OCI-M1 (cell line): ENCODE results near the gene VMP1.
A peak's percentile ranks its signal among the peaks of the same experiment; 100 is the strongest.
"Not testable (repeated sequence)": the region's sequence is repeated elsewhere in the genome, so short reads cannot be mapped to it uniquely, and the experiment has no call there.

Experiments used
- DNase-seq: peaks from one replicate; lab custom pipeline; 2025; lab: John Stamatoyannopoulos, UW

The VMP1 gene

DNA sequence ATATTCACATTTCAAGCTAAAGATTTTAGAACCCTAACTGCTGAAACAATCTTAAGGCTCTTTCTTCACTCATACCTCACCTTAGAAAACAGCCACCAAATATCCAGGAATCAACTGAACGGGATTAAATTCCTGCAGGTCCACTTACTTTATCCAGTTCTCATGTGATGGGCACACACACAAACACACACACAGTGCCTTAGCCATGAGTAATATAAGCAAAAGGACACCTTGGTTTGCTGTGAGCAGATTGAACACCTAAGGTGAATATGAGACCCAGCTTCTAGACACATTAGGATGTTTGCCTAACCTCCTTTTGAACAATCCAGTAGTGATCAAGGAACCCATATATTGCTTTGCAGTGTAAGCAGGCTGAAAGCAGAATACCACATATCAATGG, 103.8 kb downstream of the VMP1 start:
- DNase-seq: no peak

DNA sequence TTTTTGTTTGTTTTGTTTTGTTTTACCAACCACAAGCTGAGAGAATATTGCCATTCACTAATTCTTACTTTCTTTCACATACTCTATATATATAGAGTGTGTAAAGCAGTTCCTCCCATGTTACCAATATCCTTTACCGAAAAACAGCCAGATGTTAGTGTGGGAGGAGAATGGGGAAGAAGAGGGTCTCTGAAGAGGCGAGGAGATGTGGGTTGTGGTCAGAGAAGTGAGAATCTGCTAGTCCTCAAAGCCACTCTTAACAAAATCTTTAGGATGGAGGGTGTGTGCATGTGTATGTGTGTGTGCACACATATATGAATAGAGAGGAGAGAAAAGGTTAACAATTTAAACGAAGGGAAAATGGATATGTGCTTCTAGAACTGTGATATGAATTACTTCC, 104.7 kb downstream of the VMP1 start:
- peak; percentile 85 for DNase-seq

DNA sequence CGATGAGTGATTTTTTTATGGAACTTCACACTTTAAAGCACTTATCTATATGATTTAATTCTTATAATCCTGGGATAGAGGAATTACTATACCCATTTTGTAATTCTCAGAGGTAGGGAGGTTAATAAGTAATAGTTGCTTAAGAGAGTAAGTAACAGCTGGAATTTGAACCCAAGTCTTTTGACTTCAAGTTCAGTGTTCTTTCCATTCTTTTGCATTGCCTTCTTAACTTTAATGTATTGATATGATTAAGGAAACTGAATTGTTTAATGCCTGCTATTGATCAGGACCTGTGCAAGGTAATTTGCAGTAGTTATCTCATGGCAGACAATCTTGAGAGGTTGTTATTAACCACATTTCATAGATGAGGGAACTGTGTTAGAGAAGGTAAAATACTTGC, 106.8 kb downstream of the VMP1 start:
- no peak for DNase-seq

DNA sequence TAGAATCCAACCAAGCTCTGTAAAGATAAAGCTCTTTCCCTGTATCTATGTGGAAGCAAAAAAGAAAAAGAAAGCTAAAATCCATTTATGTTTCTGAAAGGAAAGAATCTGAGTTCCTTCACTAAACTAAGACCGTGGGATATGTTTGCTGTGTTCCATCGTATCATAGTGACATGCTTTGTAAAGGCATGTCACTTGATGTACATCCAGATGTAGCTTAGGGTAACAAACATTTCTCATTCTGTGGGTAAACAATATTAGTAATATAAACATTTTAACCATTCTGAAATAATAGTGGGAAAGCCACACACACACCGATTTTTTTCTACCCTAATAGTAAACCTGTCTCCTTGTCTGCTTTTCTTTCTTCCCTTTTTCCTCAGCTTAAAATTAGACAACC, 107.2 kb downstream of the VMP1 start:
- DNase-seq: no peak

DNA sequence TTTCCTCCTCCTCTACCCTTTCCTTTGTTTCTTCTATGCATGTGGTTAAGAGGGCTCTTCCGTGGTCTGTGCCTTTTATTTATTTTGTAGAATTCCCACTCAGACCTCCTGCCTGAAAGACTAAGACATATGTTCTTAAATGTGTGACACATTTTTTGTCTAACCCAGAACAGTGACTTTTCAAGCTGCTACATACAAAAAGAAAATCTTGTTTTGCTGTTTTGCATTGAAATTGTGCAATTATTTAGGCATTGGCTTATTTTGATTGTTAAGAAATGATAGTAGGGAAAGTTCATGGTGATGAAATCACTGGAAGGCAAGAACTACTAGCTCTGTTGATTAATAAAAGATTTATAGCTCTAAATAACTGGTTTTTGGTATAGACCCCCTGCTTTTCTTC, 108.5 kb downstream of the VMP1 start:
- no peak for DNase-seq

DNA sequence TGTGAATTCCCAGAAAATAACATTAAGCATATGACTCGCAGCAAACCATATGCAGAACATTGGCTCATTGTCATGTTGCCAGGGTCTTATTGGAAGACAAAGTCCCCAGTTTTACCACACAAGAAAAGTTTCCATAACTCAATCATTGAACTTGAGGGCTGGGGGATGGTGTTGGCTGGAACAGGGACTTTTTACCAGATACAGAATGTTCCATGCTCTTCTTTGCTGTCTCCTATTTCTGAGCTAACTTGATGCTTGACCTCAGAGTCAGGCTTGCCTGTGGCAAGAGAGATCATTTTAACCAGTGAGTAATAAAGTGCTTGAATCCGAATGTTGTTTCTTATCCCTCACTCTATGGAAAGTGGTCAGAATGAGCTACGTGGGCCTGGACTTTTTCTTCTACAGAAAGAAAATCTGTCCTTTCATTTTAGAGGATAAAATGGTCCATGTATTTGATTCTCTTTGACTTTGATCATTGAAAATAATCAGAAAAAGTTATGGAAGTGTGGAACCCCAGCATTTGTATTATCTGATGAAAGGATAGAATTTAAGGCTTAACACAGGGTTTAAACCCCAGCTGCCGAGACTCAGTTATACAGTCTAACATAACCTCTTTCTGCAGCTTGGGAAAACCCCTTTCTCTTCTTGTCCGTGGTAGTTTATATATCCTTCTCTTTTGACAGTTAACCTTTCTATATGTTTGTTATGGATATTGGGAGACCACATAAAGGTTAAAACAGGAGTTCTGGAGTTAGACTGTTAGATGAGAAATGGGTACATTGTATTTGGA, 118.3 kb downstream of the VMP1 start:
- peak; percentile 34 for DNase-seq

DNA sequence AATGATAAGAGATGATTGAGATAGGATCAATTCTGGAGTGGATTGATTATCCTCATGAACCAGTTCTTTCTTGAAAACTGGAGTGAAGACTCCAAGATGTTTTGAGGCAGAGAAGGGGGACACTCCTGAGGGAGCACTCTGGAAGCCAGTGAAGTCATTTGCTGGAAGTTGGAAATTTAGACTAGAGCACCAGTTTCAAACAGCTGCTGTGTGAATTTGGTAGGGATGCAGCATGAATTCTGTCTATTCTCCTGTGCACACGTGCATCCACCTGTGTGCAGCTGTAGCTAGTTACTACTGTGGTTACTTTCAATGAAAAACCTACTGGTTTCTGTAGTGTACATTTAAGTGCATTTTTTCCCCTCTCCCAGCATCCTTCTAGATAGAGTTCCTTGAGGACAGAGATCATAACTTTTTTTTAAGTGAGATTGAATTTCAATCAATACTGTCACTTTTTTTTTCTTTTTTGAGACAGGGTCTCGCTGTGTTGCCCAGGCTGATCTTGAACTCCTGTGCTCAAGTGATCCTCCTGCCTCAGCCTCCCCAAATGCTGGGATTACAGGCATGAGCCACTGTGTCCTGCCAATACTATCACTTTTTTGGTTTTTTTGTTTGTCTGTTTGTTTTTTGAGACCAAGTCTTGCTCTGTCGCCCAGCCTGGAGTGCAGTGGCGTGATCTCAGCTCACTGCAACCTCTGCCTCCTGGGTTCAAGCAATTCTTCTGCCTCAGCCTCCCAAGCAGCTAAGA, 119.4 kb downstream of the VMP1 start:
- no peak for DNase-seq

DNA sequence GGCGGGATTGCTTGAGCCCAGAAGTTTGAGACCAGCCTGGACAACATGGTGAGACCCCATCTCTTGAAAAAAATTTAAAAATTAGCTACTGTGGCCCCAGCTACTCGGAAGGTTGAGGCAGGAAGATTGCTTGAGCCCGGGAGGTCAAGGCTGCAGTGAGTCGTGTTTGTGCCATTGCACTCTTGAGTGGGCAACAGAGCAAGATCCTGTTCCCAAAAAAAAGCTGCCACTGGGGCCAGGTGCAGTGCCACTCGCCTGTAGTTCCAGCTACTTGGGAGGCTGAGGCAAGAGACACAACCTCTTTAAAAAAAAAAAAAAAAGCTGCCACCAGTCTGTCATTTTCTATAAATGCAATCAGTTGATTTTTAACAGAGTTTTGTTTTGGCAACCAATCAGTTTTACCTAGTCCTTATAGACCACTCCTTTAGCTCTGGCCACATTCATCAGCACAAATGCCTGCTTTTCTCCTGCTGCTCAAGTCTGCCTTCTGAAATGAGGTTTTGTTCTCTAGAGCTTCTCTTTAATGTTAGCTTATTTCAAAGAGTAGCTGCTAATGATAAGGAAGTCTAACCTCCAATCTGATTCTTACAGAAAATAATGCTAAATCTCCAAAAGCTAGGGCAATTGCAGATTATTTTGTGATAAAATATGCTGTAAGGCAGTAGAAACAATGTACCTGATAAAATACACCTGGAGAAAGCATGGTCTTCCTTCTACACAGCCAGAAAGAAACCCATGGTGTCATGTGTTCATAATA, 120.4 kb downstream of the VMP1 start:
- peak; percentile 61 for DNase-seq

DNA sequence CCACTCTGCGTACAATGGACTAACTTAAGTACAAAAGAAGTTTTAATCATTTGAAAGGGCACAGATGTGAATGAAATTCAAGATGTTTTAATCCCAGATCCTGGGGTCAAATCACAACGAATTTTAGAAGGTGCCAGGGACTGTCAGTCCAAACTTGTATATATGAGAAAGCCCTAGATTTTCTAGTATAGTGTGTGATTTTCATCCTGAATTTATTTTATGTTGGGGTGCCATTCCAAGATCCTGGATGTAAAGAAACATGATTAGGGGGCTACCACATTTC, 121.0 kb downstream of the VMP1 start:
- DNase-seq: no peak

DNA sequence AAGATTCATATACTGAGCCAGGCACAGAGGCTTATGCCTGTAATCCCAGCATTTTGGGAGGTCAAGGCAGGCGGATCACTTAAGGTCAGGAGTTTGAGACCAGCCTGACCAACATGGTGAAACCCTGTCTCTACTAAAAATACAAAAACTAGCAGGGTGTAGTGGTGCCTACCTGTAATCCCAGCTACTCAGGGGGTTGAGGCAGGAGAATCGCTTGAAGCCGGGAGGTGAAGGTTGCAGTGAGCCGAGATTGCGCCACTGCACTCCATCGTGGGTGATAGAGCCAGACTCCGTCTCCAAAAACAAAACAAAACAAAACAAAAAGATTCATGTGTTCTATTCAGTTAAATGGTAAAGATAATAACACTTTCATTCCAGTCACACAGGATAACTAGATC, 121.4 kb downstream of the VMP1 start:
- DNase-seq: not testable (repeated sequence)

DNA sequence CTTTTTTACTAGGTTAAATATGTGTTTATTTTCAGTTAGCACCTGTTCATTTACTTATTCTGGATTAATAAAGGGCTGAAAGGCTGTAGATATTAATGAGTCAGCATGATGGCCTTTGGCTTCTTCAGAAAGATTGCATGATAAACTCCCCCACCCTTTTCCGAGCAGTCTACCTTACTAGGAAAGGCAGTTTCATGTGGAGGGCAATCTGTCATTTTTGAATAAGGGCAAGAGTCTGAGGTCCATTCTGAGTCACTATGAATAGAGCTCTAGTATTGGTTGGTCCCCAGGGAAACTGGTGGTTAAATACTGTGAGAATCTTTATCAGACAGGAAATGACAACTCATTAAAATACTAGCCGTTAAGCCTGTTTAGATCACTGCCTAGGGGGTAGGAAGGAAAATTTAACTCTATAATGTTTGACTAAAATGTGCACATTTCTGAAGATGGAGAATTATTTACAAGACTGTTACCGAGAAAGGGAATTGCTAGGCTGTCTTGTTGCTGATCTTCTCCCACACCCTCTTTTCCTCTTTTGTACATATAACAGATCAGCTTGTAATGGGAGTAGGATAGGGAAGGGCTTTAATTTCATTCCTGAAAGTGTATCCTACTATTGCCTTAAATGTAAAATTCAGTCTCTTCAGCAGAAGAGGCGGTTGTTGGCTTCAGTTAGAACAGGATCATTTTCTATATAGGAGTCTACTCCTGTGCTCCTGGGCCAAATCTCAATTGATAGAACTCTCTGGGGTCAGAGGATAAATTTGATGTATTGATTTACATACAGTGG, 122.0 kb downstream of the VMP1 start:
- peak; percentile 98 for DNase-seq

DNA sequence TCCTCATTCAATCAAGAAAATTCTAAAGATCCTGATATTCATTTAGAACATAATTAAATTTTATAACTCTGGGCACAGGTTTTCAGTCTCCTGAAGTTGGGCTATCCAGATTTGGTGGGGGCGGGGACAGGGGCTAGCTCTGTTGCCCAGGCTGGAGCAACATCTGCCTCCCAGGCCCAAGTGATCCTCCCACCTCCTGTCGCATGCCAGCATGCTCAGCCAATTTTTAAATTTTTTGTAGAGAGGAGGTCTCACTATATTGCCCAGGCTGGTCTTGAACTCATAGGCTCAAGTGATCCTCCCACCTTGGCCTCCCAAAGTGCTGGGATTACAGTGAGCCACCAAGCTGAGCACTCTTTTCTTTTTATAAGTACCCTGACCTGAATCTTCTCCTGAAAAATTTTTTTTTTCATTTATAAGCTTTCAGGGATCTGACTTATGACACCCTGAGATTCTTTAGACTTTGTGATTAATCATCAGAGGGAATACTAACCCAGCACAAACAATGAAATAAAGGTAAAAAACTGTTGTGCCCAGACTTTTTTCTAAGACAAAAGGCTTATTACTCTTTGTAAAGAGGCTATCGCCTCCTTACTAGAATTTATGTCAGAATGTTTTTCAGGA, 122.7 kb downstream of the VMP1 start:
- DNase-seq: peak; percentile 73

DNA sequence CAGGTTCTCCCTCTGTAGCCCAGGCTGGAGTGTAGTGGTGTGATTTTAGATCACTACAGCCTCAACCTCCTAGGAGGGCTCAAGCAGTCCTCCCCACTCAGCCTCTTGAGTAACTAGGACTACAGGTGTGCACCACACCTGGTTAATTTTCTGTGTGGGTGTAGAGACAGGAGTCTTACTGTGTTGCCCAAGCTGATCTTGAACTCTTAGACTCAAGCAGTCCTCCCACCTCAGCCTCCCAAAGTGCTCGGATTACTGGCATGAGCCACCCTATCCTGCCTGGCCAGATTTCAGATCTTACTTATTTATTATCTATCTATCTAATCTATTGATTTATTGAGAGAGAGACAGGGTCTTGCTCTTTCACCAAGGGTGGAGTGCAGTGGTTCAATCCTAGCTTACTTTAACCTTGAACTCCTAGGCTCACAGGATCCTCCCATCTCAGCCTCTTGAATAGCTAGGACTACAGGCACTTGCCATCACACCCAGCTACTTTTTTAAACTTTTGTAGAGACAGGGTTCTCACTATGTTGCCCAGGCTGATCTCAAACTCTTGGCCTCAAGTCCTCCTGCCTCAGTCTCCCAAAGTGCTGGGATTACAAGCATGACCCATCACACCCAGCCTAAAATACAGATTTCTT, 123.5 kb downstream of the VMP1 start:
- no peak for DNase-seq

DNA sequence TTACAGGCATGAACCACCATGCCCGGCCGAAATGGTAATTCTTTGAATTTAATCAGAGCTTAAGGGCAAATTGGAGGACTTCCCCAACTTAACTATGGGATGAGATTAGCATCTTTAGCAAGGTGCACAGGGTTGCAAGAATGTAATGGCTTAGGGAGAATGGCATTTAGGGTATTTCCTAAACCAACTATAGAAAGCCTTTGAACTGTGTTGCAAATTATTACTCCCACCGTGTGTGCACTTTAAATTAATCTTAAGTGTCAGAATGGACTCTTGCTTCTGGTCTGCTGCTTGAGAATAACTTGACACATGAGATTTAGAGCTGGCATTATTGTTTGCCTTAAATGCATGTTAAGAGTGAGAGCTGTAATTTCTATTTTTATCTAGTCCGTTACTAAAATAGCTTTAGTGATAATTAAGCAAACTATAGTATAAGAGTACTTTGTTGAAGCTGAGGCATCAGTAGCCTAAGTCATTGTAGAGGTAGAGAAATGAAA, 125.5 kb downstream of the VMP1 start:
- no peak for DNase-seq

DNA sequence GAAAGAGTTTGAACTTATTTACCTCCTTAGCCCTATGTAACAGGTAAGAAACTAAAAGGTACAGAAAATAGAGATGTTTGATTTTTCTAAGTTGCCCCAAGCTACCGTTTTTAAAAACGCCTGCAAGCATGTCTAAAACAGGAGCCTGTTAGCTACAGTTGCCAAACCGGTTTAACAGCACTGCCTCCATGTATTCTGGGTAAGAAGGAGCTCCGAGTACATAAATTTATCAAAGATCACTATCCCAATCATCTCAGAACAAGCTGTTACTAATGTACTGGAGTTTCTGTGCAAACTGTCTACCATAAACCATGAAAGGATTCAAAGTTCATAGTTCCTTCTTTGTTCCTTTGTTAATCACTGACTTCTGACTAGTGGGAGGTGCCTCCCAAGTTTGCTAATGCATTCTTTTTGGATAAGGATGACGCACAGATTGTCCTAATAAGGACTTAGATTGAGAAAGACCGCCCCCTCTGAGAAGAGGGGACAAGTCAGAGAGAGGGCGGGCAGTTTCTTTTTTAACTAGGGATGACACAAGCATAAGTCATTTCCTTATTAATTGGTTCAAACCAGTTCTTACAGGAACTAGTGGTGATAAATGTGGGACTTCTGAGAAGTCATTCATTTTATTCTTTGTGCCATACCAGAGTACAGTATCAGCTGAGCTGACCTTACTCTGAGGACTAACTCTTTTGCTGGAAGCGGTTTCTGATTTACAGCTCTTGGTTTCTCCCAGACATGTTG, 130.0 kb downstream of the VMP1 start:
- DNase-seq: peak; percentile 99

DNA sequence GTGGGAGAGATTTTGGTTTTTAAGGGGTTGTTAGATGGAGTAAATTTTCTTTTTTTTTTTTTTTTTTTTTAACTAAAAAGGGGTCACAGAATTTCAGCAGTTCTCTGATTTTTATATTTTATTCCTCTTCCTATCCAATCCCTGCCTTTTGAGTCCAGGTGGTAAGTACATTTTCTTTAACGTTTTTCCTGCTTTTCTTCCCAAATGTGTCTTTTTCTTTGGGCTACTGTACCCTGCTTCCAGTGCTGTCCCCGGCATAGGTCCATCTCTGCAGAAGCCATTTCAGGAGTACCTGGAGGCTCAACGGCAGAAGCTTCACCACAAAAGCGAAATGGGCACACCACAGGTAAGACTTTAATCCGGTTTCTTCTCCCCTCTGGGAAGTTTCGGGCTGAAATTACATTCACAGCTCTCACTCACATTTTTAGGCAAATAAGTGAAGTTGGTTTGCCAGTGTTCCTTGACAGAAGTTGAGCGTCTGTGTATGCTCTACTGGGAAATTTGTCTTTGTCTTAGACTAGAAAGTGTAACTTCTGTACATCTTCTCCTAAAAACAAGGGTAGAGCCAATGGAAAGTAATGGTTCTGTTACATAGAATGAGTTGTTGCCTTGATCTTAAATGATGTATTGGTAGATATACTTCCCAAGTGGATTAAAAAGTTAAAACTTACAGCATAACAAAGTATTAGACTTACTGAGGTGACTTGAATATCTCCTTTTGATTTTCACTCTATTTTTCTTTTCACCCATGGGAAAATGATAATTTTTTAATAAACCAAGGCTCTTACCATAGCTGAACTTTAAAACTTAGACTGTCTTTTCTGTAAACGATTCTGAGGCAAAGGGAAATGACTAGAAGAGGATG, 130.8 kb downstream of the VMP1 start:
- peak; percentile 79 for DNase-seq

DNA sequence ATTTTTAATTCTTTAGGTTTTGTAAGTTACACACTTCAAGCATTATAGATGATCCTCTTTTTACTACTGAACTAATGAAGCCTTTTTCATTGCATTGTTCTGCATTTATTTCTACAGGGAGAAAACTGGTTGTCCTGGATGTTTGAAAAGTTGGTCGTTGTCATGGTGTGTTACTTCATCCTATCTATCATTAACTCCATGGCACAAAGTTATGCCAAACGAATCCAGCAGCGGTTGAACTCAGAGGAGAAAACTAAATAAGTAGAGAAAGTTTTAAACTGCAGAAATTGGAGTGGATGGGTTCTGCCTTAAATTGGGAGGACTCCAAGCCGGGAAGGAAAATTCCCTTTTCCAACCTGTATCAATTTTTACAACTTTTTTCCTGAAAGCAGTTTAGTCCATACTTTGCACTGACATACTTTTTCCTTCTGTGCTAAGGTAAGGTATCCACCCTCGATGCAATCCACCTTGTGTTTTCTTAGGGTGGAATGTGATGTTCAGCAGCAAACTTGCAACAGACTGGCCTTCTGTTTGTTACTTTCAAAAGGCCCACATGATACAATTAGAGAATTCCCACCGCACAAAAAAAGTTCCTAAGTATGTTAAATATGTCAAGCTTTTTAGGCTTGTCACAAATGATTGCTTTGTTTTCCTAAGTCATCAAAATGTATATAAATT, 132.3 kb downstream of the VMP1 start:
- DNase-seq: peak; percentile 65

DNA sequence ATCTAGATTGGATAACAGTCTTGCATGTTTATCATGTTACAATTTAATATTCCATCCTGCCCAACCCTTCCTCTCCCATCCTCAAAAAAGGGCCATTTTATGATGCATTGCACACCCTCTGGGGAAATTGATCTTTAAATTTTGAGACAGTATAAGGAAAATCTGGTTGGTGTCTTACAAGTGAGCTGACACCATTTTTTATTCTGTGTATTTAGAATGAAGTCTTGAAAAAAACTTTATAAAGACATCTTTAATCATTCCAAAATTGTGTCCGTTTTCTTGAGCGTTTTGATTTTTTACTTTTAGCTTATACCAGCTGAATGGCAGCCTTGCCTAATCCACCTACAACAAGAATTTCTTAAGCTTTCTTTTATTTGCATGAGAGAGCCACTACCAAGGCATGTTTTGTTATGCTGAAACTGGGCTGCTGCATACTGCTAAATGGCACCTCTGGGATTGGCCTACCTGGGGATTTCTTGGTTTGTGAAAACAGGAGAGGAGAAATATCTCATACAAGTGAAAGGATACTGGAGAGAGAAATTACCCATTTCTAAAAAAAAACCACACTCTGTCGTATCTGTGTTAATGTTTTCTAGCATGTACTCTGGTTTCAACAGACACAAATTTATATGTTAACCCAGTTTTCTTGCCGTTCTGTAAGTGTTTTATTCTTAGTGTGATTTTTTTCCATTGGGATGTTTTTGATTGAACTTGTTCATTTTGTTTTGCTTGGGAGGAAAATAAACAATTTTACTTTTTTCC, 133.1 kb downstream of the VMP1 start:
- DNase-seq: peak; percentile 54
